C4-2B (cell line): Measurements from ENCODE around the gene ODAM.

Experiments used
- H3K27ac ChIP-seq: fragments of 450-650 bp; 2 replicates; pipeline ENCODE4 v1.5.1; 2017
- CTCF ChIP-seq: fragments of 450-650 bp; conservative IDR thresholded peaks from 2 replicates; pipeline ENCODE4 v1.5.1; 2017; ENCODE audit warnings: mild to moderate bottlenecking
- ZFX ChIP-seq: fragments of 450-650 bp; IDR thresholded peaks from 2 replicates; pipeline ENCODE4 v1.6.1; 2017

Gene ODAM

GRCh38 chr4:70179811-70180210 is 15.7 kb upstream of the ODAM start:
- no peak overlapping the region for H3K27ac ChIP-seq
- TF ChIP-seq ZFX (no peak), CTCF (no peak)

GRCh38 chr4:70181864-70182263 is 13.7 kb upstream of the ODAM start:
- H3K27ac ChIP-seq = no peak overlapping the region
- TF ChIP-seq CTCF (no peak), ZFX (no peak)

DNA sequence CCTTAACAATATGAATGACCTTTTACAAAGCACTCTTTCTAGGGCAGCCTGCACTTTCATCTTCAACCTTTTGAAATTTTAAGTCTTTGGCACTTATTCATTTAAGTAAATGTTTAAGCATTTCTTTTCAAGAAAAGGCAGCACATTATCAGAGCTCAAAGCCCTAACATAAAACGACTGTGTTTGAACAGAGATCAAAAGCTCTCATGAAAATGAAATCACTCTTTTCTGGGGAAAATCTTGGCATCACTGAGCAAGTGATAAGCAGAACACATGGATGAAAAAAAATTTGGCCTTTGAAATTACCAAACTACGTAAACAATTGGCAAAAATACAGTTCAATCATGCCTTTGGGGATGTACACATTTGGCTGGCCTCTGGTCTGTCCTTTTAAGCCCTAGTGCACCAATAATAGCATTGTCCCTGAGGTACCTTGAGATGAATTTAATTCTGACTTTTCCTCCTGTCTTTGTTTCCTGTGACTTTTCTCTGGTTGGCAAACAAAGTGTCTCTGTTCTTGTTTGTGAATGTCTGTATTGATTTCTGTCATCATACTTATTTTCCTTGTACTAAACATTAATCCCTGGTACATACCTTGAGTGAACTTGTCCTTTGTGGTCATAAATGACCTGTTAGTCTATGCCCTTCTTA is 12.9 kb upstream of the ODAM start:
- no peak for TF ChIP-seq ZFX
- no peak for TF ChIP-seq CTCF
- no peak overlapping the region for H3K27ac ChIP-seq

- TF ChIP-seq CTCF (peak; percentile 91), ZFX (no peak)
These were observed 12.2 kb upstream of the ODAM start for GRCh38 chr4:70183168-70183939.

GRCh38 chr4:70183940-70184246 is 11.6 kb upstream of the ODAM start:
- TF ChIP-seq CTCF = peak; percentile 39
- no peak for TF ChIP-seq ZFX

More at GRCh38 chr4:70183168-70183939, 12.2 kb upstream of the ODAM start:
- no peak overlapping the region for H3K27ac ChIP-seq

DNA sequence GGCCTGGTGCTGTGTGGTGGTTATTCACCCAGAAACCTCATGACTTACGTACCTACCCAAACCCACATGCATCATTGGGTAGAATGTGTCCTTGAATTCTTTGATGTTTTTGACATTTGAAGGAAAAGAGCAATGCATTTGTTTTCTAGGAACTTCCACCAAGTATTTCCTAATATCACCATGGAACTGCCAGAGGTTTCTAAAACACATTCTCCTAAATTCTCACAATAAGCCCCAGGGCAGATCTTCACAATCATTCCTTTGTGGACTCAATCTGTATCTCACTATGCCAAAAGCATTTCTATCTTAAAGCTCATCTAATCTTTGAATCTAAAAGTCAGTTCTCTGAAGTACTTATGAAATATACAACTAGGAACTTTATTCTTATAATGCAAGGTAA is 8.3 kb upstream of the ODAM start:
- H3K27ac ChIP-seq = no peak overlapping the region
- no peak for TF ChIP-seq CTCF
- TF ChIP-seq ZFX = no peak

More at GRCh38 chr4:70183940-70184246, 11.6 kb upstream of the ODAM start:
- H3K27ac ChIP-seq = no peak overlapping the region

- no peak for TF ChIP-seq ZFX
- no peak for TF ChIP-seq CTCF
- H3K27ac ChIP-seq = no peak overlapping the region
These were observed 4.9 kb upstream of the ODAM start for GRCh38 chr4:70190579-70190978.
